ENCODE results near the gene SPATA1. TPM values are rescaled to one million over a fixed set of nuclear protein-coding genes. Genes with fewer than 3 reads are reported as not detected.
"Not testable (repeated sequence)": the region's sequence is repeated elsewhere in the genome, so short reads cannot be mapped to it uniquely, and the experiment has no call there.

Gene SPATA1
- total and polyA plus RNA-seq, 5 donors from 2014 or later: 0.21 to 2.4 TPM; not detected in 3

- H3K9me3 ChIP-seq (ENCODE audit: control insufficient read depth in 2 of 2, low read length in 2 of 2): no peaks in the 10 kb centered on the region
- no peak overlapping the region for H3K27ac ChIP-seq (ENCODE audit: insufficient read depth, low read length, poor library complexity, severe bottlenecking)
- Mint-ChIP-seq H3K4me3 (peak overlapping the region in 3 of 4 donors; percentile 24 to 100 (median 72)), H3K36me3 (peaks cover 6% of the 10 kb centered on the region), H3K4me1 (peaks cover 42 to 65% (median 54%) of the 10 kb centered on the region in 4 donors), H3K27ac (peak overlapping the region in 2 of 3 donors; percentile 50 to 89), H3K9me3 (peaks cover 0 to 2% (median 0%) of the 10 kb centered on the region in 7 donors), H3K27me3 (peaks cover 4% of the 10 kb centered on the region)
- H3K36me3 ChIP-seq (ENCODE audit: control insufficient read depth, insufficient read depth, low read length): peaks cover 18% of the 10 kb centered on the region
- peaks cover 38% of the 10 kb centered on the region for H3K4me1 ChIP-seq (ENCODE audit: control insufficient read depth, insufficient read depth, low read length, poor library complexity, severe bottlenecking)
- no peak for ATAC-seq (ENCODE audit: low read depth in 2 of 2)
- no peak for DNase-seq
- H3K4me3 ChIP-seq (ENCODE audit: low read depth, low read length): peak overlapping the region; percentile 28
- H3K27me3 ChIP-seq (ENCODE audit: control insufficient read depth, insufficient read depth, low read length): no peaks in the 10 kb centered on the region
These were observed 3.3 kb upstream of the SPATA1 start for GRCh38 chr1:84502927-84503326.

GRCh38 chr1:84504580-84505492, 1.4 kb upstream of the SPATA1 start:
- Mint-ChIP-seq H3K4me1 (peaks cover 37 to 59% (median 49%) of the 10 kb centered on the region in 4 donors), H3K9me3 (peaks cover 0 to 3% (median 0%) of the 10 kb centered on the region in 7 donors), H3K4me3 (peak overlapping the region; percentile 96 to 100 (median 98)), H3K27ac (peak overlapping the region; percentile 85 to 96 (median 89)), H3K27me3 (peaks cover 4% of the 10 kb centered on the region), H3K36me3 (no peaks in the 10 kb centered on the region)
- peak in 2 of 3 donors; percentile 18 to 22 for DNase-seq
- H3K4me3 ChIP-seq (ENCODE audit: low read depth, low read length): peak overlapping the region; percentile 98
- peaks cover 38% of the 10 kb centered on the region for H3K4me1 ChIP-seq (ENCODE audit: control insufficient read depth, insufficient read depth, low read length, poor library complexity, severe bottlenecking)
- no peaks in the 10 kb centered on the region for H3K27me3 ChIP-seq (ENCODE audit: control insufficient read depth, insufficient read depth, low read length)
- peaks cover 3% of the 10 kb centered on the region for H3K36me3 ChIP-seq (ENCODE audit: control insufficient read depth, insufficient read depth, low read length)
- ATAC-seq (ENCODE audit: low read depth in 2 of 2): no peak
- no peaks in the 10 kb centered on the region for H3K9me3 ChIP-seq (ENCODE audit: control insufficient read depth in 2 of 2, low read length in 2 of 2)
- H3K27ac ChIP-seq (ENCODE audit: insufficient read depth, low read length, poor library complexity, severe bottlenecking): peak overlapping the region; percentile 84

GRCh38 chr1:84505493-84506001, 639 bp upstream of the SPATA1 start:
- Mint-ChIP-seq H3K27ac (peak overlapping the region; percentile 89 to 97 (median 96)), H3K4me1 (peaks cover 35 to 53% (median 45%) of the 10 kb centered on the region in 4 donors), H3K4me3 (peak overlapping the region; percentile 96 to 100 (median 98)), H3K36me3 (no peaks in the 10 kb centered on the region), H3K9me3 (peaks cover 0 to 3% (median 1%) of the 10 kb centered on the region in 7 donors), H3K27me3 (peaks cover 4% of the 10 kb centered on the region)
- Histone ChIP-seq H3K36me3 (ENCODE audit: control insufficient read depth, insufficient read depth, low read length) (no peaks in the 10 kb centered on the region), H3K4me1 (ENCODE audit: control insufficient read depth, insufficient read depth, low read length, poor library complexity, severe bottlenecking) (peaks cover 38% of the 10 kb centered on the region), H3K27ac (ENCODE audit: insufficient read depth, low read length, poor library complexity, severe bottlenecking) (peak overlapping the region; percentile 84), H3K27me3 (ENCODE audit: control insufficient read depth, insufficient read depth, low read length) (no peaks in the 10 kb centered on the region), H3K4me3 (ENCODE audit: low read depth, low read length) (peak overlapping the region; percentile 98), H3K9me3 (ENCODE audit: control insufficient read depth in 2 of 2, low read length in 2 of 2) (no peaks in the 10 kb centered on the region)
- DNase-seq (no peak), ATAC-seq (ENCODE audit: low read depth in 2 of 2) (peak; percentile 7 to 28)

- Mint-ChIP-seq H3K4me3 (peak overlapping the region; percentile 95 to 100 (median 97)), H3K27ac (peak overlapping the region; percentile 89 to 97 (median 92)), H3K27me3 (peaks cover 4% of the 10 kb centered on the region), H3K36me3 (no peaks in the 10 kb centered on the region), H3K9me3 (peaks cover 0 to 3% (median 1%) of the 10 kb centered on the region in 7 donors), H3K4me1 (peaks cover 25 to 40% (median 33%) of the 10 kb centered on the region in 4 donors)
- peak overlapping the region; percentile 90 for H3K4me3 ChIP-seq (ENCODE audit: low read depth, low read length)
- H3K27ac ChIP-seq (ENCODE audit: insufficient read depth, low read length, poor library complexity, severe bottlenecking): peak overlapping the region; percentile 84
- H3K36me3 ChIP-seq (ENCODE audit: control insufficient read depth, insufficient read depth, low read length): no peaks in the 10 kb centered on the region
- peaks cover 38% of the 10 kb centered on the region for H3K4me1 ChIP-seq (ENCODE audit: control insufficient read depth, insufficient read depth, low read length, poor library complexity, severe bottlenecking)
- ATAC-seq (ENCODE audit: low read depth in 2 of 2) (no peak), DNase-seq (no peak)
- H3K9me3 ChIP-seq (ENCODE audit: control insufficient read depth in 2 of 2, low read length in 2 of 2): no peaks in the 10 kb centered on the region
- H3K27me3 ChIP-seq (ENCODE audit: control insufficient read depth, insufficient read depth, low read length): no peaks in the 10 kb centered on the region
These were observed 705 bp downstream of the SPATA1 start for GRCh38 chr1:84506729-84507453.

GRCh38 chr1:84507887-84508286, 1.7 kb downstream of the SPATA1 start:
- not testable (repeated sequence) for DNase-seq; H3K9me3 ChIP-seq (ENCODE audit: control insufficient read depth in 2 of 2, low read length in 2 of 2); H3K36me3 Mint-ChIP-seq; H3K27ac ChIP-seq (ENCODE audit: insufficient read depth, low read length, poor library complexity, severe bottlenecking); H3K27me3 Mint-ChIP-seq; H3K27me3 ChIP-seq (ENCODE audit: control insufficient read depth, insufficient read depth, low read length); H3K9me3 Mint-ChIP-seq; H3K36me3 ChIP-seq (ENCODE audit: control insufficient read depth, insufficient read depth, low read length); ATAC-seq (ENCODE audit: low read depth in 2 of 2); H3K27ac Mint-ChIP-seq; H3K4me3 ChIP-seq (ENCODE audit: low read depth, low read length)
- H3K4me1 Mint-ChIP-seq: peaks cover 24 to 32% (median 25%) of the 10 kb centered on the region in 4 donors
- peak overlapping the region in 2 of 4 donors; percentile 12 to 15 for H3K4me3 Mint-ChIP-seq
- peaks cover 33% of the 10 kb centered on the region for H3K4me1 ChIP-seq (ENCODE audit: control insufficient read depth, insufficient read depth, low read length, poor library complexity, severe bottlenecking)

- Histone ChIP-seq H3K36me3 (ENCODE audit: control insufficient read depth, insufficient read depth, low read length) (no peaks in the 10 kb centered on the region), H3K27me3 (ENCODE audit: control insufficient read depth, insufficient read depth, low read length) (no peaks in the 10 kb centered on the region), H3K4me3 (ENCODE audit: low read depth, low read length) (no peak overlapping the region), H3K4me1 (ENCODE audit: control insufficient read depth, insufficient read depth, low read length, poor library complexity, severe bottlenecking) (peaks cover 26% of the 10 kb centered on the region), H3K27ac (ENCODE audit: insufficient read depth, low read length, poor library complexity, severe bottlenecking) (no peak overlapping the region), H3K9me3 (ENCODE audit: control insufficient read depth in 2 of 2, low read length in 2 of 2) (no peaks in the 10 kb centered on the region)
- H3K4me1 Mint-ChIP-seq: peaks cover 18 to 26% (median 19%) of the 10 kb centered on the region in 4 donors
- peak overlapping the region; percentile 12 to 69 (median 41) for H3K4me3 Mint-ChIP-seq
- peaks cover 4% of the 10 kb centered on the region for H3K27me3 Mint-ChIP-seq
- DNase-seq (no peak), ATAC-seq (ENCODE audit: low read depth in 2 of 2) (no peak)
- no peak overlapping the region for H3K27ac Mint-ChIP-seq
- H3K9me3 Mint-ChIP-seq: peaks cover 0 to 3% (median 1%) of the 10 kb centered on the region in 7 donors
- no peaks in the 10 kb centered on the region for H3K36me3 Mint-ChIP-seq
These were observed 2.3 kb downstream of the SPATA1 start for GRCh38 chr1:84508510-84508909.

- Mint-ChIP-seq H3K4me3 (peak overlapping the region in 1 of 4 donors; percentile 58), H3K27ac (no peak overlapping the region)
These were observed 2.8 kb downstream of the SPATA1 start for GRCh38 chr1:84509029-84509428.

More at GRCh38 chr1:84509029-84509428, 2.8 kb downstream of the SPATA1 start:
- Mint-ChIP-seq H3K9me3 (peaks cover 0 to 3% (median 1%) of the 10 kb centered on the region in 7 donors), H3K27me3 (peaks cover 4% of the 10 kb centered on the region), H3K4me1 (peaks cover 14 to 20% (median 16%) of the 10 kb centered on the region in 4 donors), H3K36me3 (no peaks in the 10 kb centered on the region)
- peaks cover 21% of the 10 kb centered on the region for H3K4me1 ChIP-seq (ENCODE audit: control insufficient read depth, insufficient read depth, low read length, poor library complexity, severe bottlenecking)
- no peak overlapping the region for H3K27ac ChIP-seq (ENCODE audit: insufficient read depth, low read length, poor library complexity, severe bottlenecking)
- no peaks in the 10 kb centered on the region for H3K36me3 ChIP-seq (ENCODE audit: control insufficient read depth, insufficient read depth, low read length)
- H3K27me3 ChIP-seq (ENCODE audit: control insufficient read depth, insufficient read depth, low read length): no peaks in the 10 kb centered on the region
- H3K4me3 ChIP-seq (ENCODE audit: low read depth, low read length): no peak overlapping the region
- ATAC-seq (ENCODE audit: low read depth in 2 of 2) (no peak), DNase-seq (no peak)
- no peaks in the 10 kb centered on the region for H3K9me3 ChIP-seq (ENCODE audit: control insufficient read depth in 2 of 2, low read length in 2 of 2)

All from CD4-positive, CD25-positive, alpha-beta regulatory T cell (primary cell).